Fibroblast of the aortic adventitia (primary cell): ENCODE data around the gene PAM. TPM values are rescaled to one million over a fixed set of nuclear protein-coding genes. Genes with fewer than 3 reads are reported as not detected.

ENCODE experiments used
- DNase-seq: peaks from one replicate; pipeline ENCODE4 v3.0.0-alpha.2; 2010; ENCODE audit warnings: low read depth
- H3K4me3 ChIP-seq: 2 replicates; pipeline ENCODE4 v1.5.1; 2011; ENCODE audit warnings: low read depth, mild to moderate bottlenecking, control low read depth, low read length, moderate library complexity
- CTCF ChIP-seq: IDR thresholded peaks from 2 replicates; pipeline ENCODE4 v1.5.1; 2011; ENCODE audit warnings: mild to moderate bottlenecking, low read length, control low read depth, inconsistent platforms; ENCODE audit not compliant: insufficient read depth
- total RNA-seq: library from RNA; depleted of rRNA; stranded (reverse); fragments of >200 nt; gene quantifications from 2 replicates; pipeline ENCODE4 v1.2.3, GENCODE V29; 2012; ENCODE audit warnings: low replicate concordance

The PAM gene
- total RNA-seq, 1 donor: 528 TPM

- H3K4me3 ChIP-seq: no peak overlapping the region
- TF ChIP-seq CTCF: no peak
- no peak for DNase-seq
These were observed 47.8 kb downstream of the PAM start for GRCh38 chr5:102802708-102803458.

GRCh38 chr5:102807878-102808502 is 52.9 kb downstream of the PAM start:
- TF ChIP-seq CTCF: no peak
- no peak for DNase-seq

GRCh38 chr5:102809033-102809432 is 53.9 kb downstream of the PAM start:
- DNase-seq: no peak
- no peak overlapping the region for H3K4me3 ChIP-seq
- no peak for TF ChIP-seq CTCF

More at GRCh38 chr5:102807878-102808502, 52.9 kb downstream of the PAM start:
- no peak overlapping the region for H3K4me3 ChIP-seq

GRCh38 chr5:102811972-102812371 is 56.9 kb downstream of the PAM start:
- H3K4me3 ChIP-seq: no peak overlapping the region
- peak; percentile 28 for DNase-seq
- no peak for TF ChIP-seq CTCF

GRCh38 chr5:102813740-102814139 is 58.6 kb downstream of the PAM start:
- no peak for DNase-seq
- TF ChIP-seq CTCF: no peak
- H3K4me3 ChIP-seq: no peak overlapping the region

GRCh38 chr5:102815084-102815483 is 60.0 kb downstream of the PAM start:
- no peak for DNase-seq
- no peak for TF ChIP-seq CTCF
- no peak overlapping the region for H3K4me3 ChIP-seq
